Measurements from ENCODE around the gene FOXJ3.

FOXJ3 gene

DNA sequence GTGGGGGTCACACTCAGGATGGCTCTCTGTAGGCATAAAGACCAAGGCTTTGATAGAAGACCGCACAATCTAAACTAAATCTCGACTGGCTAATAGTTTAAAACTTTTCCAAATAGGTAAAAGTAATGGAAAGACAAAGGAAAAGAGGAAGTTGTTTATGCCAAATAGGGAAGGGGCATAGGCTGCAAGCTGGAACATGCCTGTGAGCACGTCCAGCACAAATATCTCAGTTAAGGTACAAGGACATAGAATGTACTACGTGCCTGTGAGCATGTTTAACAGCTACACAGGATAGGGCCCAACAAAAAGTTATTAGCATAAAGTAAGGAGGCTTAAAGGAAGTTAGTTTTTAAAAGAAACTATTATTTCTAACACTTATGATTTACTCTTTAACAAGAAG, 142.9 kb downstream of the FOXJ3 start:
- no peak for TF ChIP-seq POLR2A (IDR thresholded peaks at IDR 0.05; ENCODE audit: low read depth, low read length)
- no peak for FAIRE-seq
- no peak for DNase-seq (ENCODE audit: insufficient read length, low spot score)

DNA sequence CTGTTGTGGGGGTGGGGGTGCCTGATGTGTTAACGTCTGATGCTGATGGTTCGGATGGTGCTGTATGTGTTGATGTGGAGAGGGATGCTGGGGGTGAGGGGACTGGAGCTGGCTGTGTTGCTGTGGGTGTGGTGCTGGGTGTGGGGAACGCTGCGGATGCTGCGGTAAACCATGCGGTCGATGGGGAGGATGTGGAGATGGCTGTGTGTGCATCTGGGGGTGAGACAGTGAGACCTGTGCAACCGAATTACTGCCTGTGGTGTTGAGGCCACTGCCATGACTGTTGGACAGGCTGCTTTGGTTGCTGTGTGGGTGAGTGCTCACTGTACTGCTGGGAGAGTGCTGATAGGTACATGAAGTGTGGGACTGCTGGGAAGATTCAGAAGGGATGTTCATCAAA, 143.7 kb downstream of the FOXJ3 start:
- no peak for FAIRE-seq
- TF ChIP-seq POLR2A (IDR thresholded peaks at IDR 0.05; ENCODE audit: low read depth, low read length) = no peak
- DNase-seq (ENCODE audit: insufficient read length, low spot score) = no peak

DNA sequence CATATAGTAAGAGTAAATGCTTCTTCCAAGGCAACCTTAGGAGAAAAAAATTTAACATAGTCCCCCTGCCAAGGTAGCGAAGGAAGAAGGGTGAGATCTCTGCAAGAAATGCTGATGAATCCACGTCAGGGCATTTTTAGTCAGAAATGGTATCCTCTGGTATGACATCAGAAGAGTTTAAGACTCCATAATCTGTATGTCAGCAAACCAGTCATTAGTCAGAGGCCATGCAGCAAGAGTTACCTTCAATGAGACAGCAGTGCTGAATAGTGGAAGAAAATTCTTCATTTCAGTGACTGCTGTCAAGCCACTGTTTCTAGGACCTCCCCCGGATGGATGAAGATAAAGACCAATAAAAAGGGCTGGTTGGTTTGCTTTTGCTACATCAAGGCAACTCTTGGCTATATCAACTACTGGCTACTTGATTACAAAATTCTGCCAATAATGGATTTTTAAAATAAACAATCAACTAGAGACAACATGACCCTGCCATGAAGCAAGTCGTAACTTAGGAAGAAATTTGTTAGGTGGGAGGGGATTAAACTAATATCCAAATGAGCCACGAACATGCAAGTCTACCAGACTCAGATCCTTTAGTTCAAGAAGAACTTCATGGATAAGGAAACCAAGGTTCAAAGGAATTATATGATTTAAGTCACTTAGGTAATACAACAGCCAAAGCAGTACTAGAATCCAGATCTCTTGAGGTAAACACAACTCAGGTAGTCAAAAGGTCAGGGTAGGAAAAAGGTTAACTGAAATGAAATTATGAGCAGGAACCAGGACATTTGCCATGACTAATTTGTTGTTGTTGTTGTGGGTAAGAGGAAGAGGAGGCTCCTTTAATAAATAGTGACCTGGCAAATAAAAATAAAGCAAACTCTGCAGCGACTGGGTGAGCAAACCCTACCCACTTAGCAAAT, 144.8 kb downstream of the FOXJ3 start:
- FAIRE-seq (no peak), DNase-seq (ENCODE audit: insufficient read length, low spot score) (no peak)
- TF ChIP-seq POLR2A (IDR thresholded peaks at IDR 0.05; ENCODE audit: low read depth, low read length) = no peak

DNA sequence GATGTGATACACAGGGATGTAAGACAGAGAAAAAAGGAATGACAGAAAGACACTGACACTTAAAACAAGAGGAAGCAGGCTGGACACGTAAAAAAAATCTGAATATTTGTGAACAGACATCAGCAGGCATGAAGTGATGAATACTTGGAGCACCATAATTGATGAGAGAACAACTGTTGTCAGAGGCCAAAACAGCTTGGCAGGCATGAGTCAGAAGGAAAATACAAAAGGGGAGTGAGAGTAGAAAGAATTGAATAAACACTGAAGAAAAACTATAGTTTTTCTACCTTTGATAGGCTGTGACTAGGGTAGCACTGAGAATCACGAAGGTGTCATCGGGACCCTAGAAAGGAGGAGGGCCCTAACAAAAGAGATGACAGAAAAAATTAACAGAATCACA, 148.9 kb downstream of the FOXJ3 start:
- TF ChIP-seq POLR2A (IDR thresholded peaks at IDR 0.05; ENCODE audit: low read depth, low read length) = no peak
- FAIRE-seq (peak; percentile 57), DNase-seq (ENCODE audit: insufficient read length, low spot score) (no peak)

DNA sequence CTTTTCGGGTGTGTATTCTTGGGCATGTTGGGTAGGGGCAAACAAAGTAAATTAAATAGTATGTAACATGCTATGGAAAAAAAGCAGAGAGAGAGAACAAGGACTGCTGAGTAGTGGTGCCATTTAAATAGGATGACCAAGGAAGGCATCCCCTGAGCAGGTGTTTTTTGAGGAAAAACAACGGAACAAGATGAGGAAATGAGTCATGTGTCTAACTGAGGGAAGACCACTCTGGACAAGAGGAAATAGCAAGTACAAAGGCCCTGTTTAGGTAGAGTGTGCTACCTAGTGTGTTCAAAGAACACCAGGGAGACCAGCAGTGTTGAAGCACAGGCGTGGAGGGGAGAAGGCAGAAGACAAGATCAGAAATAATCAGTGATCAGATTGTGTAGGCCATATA, 150.4 kb downstream of the FOXJ3 start:
- FAIRE-seq = no peak
- no peak for TF ChIP-seq POLR2A (IDR thresholded peaks at IDR 0.05; ENCODE audit: low read depth, low read length)
- no peak for DNase-seq (ENCODE audit: insufficient read length, low spot score)

DNA sequence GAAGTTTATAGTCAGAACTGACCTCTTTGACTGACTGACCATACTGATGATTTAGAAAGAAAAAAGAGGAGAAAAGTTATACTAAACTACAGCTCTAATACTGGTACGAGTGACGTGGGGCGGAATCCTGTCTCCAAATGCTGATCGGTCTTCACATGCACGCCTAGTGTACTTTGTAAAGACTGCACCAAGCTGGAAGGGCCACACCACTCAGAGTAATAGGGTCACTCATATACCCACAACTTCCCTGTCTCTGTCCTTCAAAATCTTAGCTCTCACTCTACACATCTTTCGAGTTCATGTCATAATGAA, 151.1 kb downstream of the FOXJ3 start:
- FAIRE-seq (no peak), DNase-seq (ENCODE audit: insufficient read length, low spot score) (no peak)
- TF ChIP-seq POLR2A (IDR thresholded peaks at IDR 0.05; ENCODE audit: low read depth, low read length) = no peak

DNA sequence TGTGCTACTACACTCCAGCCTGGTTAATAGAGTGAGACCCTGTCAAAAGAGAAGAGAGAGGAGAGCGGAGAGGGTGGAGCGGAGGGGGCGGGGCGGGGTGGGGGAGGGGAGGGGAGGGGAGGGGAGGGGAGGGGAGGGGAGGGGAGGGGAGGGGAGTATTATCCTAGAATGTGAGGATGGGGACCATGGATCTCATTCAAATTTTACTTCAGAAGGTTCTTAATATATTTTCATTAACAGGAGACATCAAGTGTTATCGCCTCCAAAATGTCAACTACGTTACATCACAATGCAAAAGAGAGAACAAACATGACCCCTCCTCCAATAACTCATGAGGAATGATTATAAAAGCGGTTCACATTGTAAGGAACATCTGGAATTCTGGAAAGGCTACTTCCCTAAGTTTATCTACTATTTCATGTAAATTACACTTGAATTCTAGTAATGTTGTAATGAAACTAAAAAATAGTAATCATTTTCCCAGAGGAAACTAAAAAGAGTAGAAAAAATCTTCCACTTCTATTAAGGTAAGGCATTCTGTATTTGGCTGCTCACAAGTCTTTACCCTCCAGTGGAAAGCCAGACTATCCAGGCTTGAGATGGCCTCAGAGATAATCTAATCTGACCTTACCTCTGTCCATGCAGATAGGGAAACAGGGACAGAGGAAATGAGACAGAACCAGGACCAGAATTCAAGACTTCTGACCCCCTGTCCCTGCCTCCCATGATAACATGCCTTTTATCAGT, 151.7 kb downstream of the FOXJ3 start:
- FAIRE-seq = no peak
- no peak for DNase-seq (ENCODE audit: insufficient read length, low spot score)
- TF ChIP-seq POLR2A (IDR thresholded peaks at IDR 0.05; ENCODE audit: low read depth, low read length) = no peak

DNA sequence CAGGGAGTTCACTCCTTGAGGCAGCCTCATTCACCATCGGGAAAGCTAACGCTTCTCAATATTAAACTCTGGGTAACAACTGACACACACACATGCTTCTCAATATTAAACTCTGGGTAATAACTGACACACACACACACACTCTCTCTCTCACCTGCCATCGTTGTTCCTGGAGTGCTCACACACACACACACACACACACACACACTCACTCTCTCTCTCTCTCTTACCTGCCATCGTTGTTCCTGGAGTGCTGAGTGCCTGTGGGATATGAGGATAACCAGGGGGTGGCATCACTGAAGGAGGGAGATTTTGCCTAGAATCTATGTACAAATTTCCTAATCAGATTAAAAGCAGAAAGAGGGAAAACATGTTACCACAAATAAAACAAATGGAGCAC, 153.3 kb downstream of the FOXJ3 start:
- TF ChIP-seq POLR2A (IDR thresholded peaks at IDR 0.05; ENCODE audit: low read depth, low read length) = no peak
- no peak for FAIRE-seq
- DNase-seq (ENCODE audit: insufficient read length, low spot score) = no peak

DNA sequence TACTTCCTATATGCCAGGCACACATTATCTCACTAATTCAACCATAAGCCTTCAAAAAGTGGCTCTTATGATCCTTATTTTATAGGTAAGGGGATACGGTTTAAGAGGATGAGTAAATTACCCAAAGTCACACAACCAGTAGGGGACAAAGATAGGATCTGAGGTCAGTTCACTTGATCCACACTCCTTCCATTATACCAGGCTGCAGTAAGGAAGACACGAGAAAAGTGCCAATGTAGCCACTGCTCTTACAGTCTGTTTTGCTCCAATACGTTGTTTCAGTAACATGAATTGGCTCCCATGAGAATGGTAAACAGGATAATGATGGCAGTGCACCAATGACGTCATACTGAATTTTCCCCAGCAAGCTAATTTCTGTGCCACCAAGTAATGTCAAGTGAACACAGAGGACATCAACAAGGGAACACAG, 155.1 kb downstream of the FOXJ3 start:
- FAIRE-seq (no peak), DNase-seq (ENCODE audit: insufficient read length, low spot score) (no peak)
- no peak for TF ChIP-seq POLR2A (IDR thresholded peaks at IDR 0.05; ENCODE audit: low read depth, low read length)

DNA sequence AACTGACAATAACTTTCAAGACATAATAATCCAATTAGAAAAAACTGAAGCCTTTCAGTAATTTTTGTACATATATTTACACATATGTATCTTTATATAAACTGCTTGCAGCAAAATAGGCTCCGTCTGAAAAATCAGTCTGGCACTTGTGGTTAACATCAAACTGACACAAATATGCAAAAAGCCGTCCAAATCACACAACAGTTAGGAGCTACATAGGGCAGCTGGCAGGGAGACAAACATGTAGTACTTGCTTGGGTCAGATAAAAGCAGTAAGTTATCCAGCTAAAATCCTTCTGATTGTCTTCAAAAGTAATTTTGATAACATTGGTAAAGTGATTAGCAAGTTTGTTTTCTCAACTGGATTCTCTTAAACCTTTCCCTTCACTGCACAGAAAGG, 155.8 kb downstream of the FOXJ3 start:
- no peak for FAIRE-seq
- no peak for TF ChIP-seq POLR2A (IDR thresholded peaks at IDR 0.05; ENCODE audit: low read depth, low read length)
- DNase-seq (ENCODE audit: insufficient read length, low spot score) = no peak

DNA sequence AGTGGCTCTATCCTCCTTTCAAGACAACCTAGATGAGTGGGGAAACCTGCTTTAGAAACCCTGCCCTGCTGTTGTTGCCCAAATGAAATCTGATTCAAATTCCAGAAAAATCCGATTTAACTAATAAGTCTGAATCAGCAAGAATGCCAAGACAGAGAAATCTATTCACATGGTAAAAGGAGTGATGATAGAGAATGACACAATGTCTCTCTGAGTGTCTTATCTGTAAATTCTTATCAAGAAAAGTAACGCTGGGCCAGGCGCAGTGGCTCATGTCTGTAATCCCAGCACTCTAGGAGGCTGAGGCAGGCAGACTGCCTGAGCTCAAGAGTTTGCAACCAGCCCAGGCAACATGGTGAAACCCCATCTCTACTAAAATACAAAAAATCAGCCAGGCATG, 156.8 kb downstream of the FOXJ3 start:
- DNase-seq (ENCODE audit: insufficient read length, low spot score) = no peak
- no peak for TF ChIP-seq POLR2A (IDR thresholded peaks at IDR 0.05; ENCODE audit: low read depth, low read length)
- no peak for FAIRE-seq

DNA sequence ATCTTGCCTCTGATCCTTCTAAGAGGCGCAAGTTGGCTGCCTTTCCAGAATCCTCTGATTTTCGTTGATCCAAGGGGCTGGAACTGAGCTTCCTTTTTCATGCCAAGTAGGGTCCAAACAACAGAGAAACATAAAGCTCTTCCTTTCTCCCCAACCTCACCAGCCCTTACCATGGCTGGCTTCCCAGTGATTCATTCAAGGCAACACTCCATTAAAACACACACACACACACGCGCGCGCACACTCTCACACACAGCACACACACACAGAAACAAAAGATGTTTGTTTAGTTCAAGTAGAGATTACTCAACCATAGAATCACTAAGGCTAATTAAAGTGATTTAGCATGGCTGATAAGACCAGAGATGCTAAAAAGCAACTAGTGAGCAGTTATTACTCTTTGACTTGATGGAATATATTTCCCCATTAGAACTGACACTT, 157.5 kb downstream of the FOXJ3 start:
- TF ChIP-seq POLR2A (IDR thresholded peaks at IDR 0.05; ENCODE audit: low read depth, low read length) = no peak
- no peak for DNase-seq (ENCODE audit: insufficient read length, low spot score)
- no peak for FAIRE-seq

DNA sequence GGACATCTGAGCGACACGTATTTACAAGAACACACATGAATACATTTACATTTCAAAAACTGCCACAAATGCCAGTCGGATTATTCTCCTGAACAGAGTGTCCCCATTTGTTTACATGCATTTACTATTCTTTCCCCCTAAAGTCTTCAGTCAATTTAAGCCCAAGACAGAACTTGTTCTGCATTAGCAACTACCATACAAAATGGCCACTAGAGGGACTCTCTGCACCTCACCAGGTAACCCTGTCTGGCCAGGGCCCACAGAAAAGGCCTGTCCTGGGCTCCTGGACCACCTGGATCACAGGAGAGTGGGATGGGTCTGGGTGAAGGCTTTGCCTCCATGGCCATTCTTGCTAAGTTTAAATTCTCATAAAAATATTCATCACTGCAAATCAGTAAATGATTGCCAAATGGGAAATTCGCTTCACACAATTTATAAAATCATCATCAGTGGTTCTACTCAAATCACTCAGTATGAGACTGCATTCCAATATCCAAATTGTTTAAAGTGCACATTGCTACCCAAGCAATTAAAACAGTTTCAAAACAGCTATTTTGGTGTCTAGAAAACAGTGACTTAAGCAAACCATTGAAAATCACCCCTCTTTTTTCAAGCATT, 158.0 kb downstream of the FOXJ3 start:
- TF ChIP-seq POLR2A (IDR thresholded peaks at IDR 0.05; ENCODE audit: low read depth, low read length) = no peak
- no peak for FAIRE-seq
- DNase-seq (ENCODE audit: insufficient read length, low spot score) = peak; percentile 55

DNA sequence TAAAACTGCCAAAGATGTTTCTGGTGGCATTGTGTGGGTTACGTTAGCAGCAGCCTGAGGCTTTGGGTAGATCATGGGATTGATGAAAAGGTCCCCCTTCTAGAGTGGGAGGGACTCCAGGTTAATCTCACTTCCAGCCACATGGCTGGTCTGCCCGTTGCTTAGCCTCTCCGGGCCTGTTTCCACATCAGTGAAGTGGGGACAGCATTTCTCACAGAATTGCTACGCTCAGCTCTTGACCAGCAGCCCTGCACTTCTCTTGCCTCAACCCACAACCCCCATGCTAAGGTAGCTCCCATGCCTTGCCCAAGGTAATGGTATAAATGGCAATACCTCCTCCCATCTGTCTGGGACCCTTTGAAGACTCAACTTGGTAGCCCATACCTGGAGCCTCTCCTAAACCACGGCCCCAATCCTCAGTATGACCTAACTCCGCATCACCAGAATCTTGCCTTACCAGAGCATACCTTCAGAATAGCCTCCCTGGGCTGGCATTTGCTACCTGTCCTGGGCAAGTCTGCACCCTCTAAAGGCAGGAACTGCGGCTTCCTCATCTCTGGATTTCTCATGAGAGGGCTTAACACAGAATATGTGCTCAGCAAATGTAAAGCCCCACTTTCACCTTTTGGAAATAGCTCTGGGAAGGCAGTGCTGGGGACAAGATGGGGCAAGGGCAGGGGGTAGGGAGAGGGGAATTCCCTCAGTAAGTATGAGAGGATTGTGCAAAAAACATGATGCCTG, 159.6 kb downstream of the FOXJ3 start:
- no peak for TF ChIP-seq POLR2A (IDR thresholded peaks at IDR 0.05; ENCODE audit: low read depth, low read length)
- no peak for DNase-seq (ENCODE audit: insufficient read length, low spot score)
- no peak for FAIRE-seq
